Right hindlimb (tissue), 1 donor: ENCODE results near the gene CDYL2.
"Not testable (repeated sequence)": the region's sequence is repeated elsewhere in the genome, so short reads cannot be mapped to it uniquely, and the experiment has no call there.

Experiments used
- DNase-seq: peaks from one replicate; pipeline ENCODE4 v3.0.0-alpha.2; 2018

The CDYL2 gene

GRCh38 chr16:80666378-80667250, 137.8 kb downstream of the CDYL2 start:
- no peak for DNase-seq

- no peak for DNase-seq
Observed at GRCh38 chr16:80665356-80665755, 139.0 kb downstream of the CDYL2 start.

GRCh38 chr16:80664786-80665185, 139.6 kb downstream of the CDYL2 start:
- no peak for DNase-seq

- no peak for DNase-seq
Observed at GRCh38 chr16:80664226-80664625, 140.2 kb downstream of the CDYL2 start.

GRCh38 chr16:80663078-80663477, 141.3 kb downstream of the CDYL2 start:
- no peak for DNase-seq

- no peak for DNase-seq
Observed at GRCh38 chr16:80659865-80660264, 144.5 kb downstream of the CDYL2 start.

- no peak for DNase-seq
Observed at GRCh38 chr16:80656711-80657150, 147.7 kb downstream of the CDYL2 start.

GRCh38 chr16:80656161-80656560, 148.2 kb downstream of the CDYL2 start:
- DNase-seq, result no peak

GRCh38 chr16:80655751-80656150, 148.6 kb downstream of the CDYL2 start:
- DNase-seq, result no peak

GRCh38 chr16:80654094-80654862, 150.1 kb downstream of the CDYL2 start:
- no peak for DNase-seq

GRCh38 chr16:80652441-80652840, 152.0 kb downstream of the CDYL2 start:
- no peak for DNase-seq

GRCh38 chr16:80650281-80650680, 154.1 kb downstream of the CDYL2 start:
- not testable (repeated sequence) for DNase-seq

GRCh38 chr16:80640316-80640715, 164.1 kb downstream of the CDYL2 start:
- no peak for DNase-seq

GRCh38 chr16:80639636-80640035, 164.8 kb downstream of the CDYL2 start:
- no peak for DNase-seq

GRCh38 chr16:80637621-80638020, 166.8 kb downstream of the CDYL2 start:
- DNase-seq, result no peak

- no peak for DNase-seq
Observed at GRCh38 chr16:80631581-80631980, 172.8 kb downstream of the CDYL2 start.

GRCh38 chr16:80628254-80628653, 176.1 kb downstream of the CDYL2 start:
- DNase-seq, result no peak

- no peak for DNase-seq
Observed at GRCh38 chr16:80627108-80627507, 177.3 kb downstream of the CDYL2 start.

- DNase-seq, result no peak
Observed at GRCh38 chr16:80623376-80623775, 181.0 kb downstream of the CDYL2 start.

- DNase-seq, result no peak
Observed at GRCh38 chr16:80622007-80622406, 182.4 kb downstream of the CDYL2 start.

GRCh38 chr16:80620736-80621605, 183.4 kb downstream of the CDYL2 start:
- DNase-seq, result no peak

- no peak for DNase-seq
Observed at GRCh38 chr16:80619824-80620223, 184.6 kb downstream of the CDYL2 start.
